K562 (cell line): ENCODE data around the gene SPINK5. TPM values are rescaled to one million over a fixed set of nuclear protein-coding genes. Genes with fewer than 3 reads are reported as not detected.

Experiments
- ATAC-seq: fragments of 200-7000 bp; cut with Tn5 transposase; 3 replicates; pipeline ENCODE4 v1.9.1; 2020; ENCODE audit warnings: moderate library complexity
- BruUV-seq: library from RNA; stranded (reverse); fragments of 400-500 nt; replicated peaks from 2 replicates; lab custom pipeline; 2021; lab: Mats Ljungman, UMichigan
- CTCF ChIA-PET: fragments of 300-600 bp; formaldehyde crosslinking; extraction: SDS; loops from one replicate; lab custom pipeline; 2021; ENCODE audit warnings: low intra/inter-chr PET ratio; lab: Yijun Ruan, JAX
- POLR2A ChIA-PET: fragments of 300-600, 350-650 bp; sonication (Branson Sonifier 250); formaldehyde crosslinking; extraction: SDS; loops from one replicate; lab custom pipeline; 2021; ENCODE audit warnings: antibody characterized with exemption, inconsistent platforms; lab: Yijun Ruan, JAX
- DNase-seq, 4 experiments: peaks; one replicate each; pipeline versions ENCODE4 v3.0.0 to v3.0.0-alpha.2; 2011 to 2018; ENCODE audit warnings: low spot score in 3 of 4, mixed read lengths in 3 of 4; ENCODE audit errors: extremely low read depth in 1 of 4
- FAIRE-seq: peaks from 2 replicates; lab custom pipeline; 2011; peaks lifted over from hg19 to GRCh38; lab: Jason Lieb, UNC
- H2AFZ ChIP-seq: 2 replicates; pipeline ENCODE4 v1.6.0; 2011; ENCODE audit warnings: low read depth, low read length, control low read depth, inconsistent platforms
- H3K27ac ChIP-seq: fragments of 200-600 bp; 3 replicates; pipeline ENCODE4 v1.8.0; 2011; ENCODE audit warnings: low read depth, mild to moderate bottlenecking, control low read depth, inconsistent platforms, low read length, moderate library complexity, mixed read lengths; ENCODE audit errors: extremely low read depth
- H3K27me3 ChIP-seq, 2 experiments: fragments of 300-600 bp in 1 of 2; 2 replicates in 1 of 2; 3 replicates in 1 of 2; pipeline versions ENCODE4 v1.6.0 to v1.8.0; 2011; ENCODE audit warnings: inconsistent platforms in 2 of 2, low read length in 2 of 2, mild to moderate bottlenecking in 1 of 2, mixed read lengths in 1 of 2, moderate library complexity in 1 of 2; ENCODE audit not compliant: control insufficient read depth in 2 of 2, insufficient read depth in 2 of 2
- H3K36me3 ChIP-seq: fragments of 300-600 bp; 3 replicates; pipeline ENCODE4 v1.8.0; 2011; ENCODE audit warnings: mild to moderate bottlenecking, low read length, inconsistent platforms; ENCODE audit not compliant: control insufficient read depth, insufficient read depth
- H3K4me1 ChIP-seq, 2 experiments: fragments of 200-600 bp in 1 of 2; replicated peaks in 1 of 2; 2 replicates in 1 of 2; 3 replicates in 1 of 2; pipeline versions ENCODE4 v1.5.1 to v1.8.0; 2011; ENCODE audit warnings: inconsistent platforms in 2 of 2, low read length in 2 of 2, mild to moderate bottlenecking in 1 of 2, mixed read lengths in 1 of 2, moderate library complexity in 1 of 2; ENCODE audit not compliant: control insufficient read depth in 2 of 2, insufficient read depth in 2 of 2
- H3K4me2 ChIP-seq: 2 replicates; pipeline ENCODE4 v1.6.1; 2011; ENCODE audit warnings: low read length, control low read depth, inconsistent platforms, mixed read lengths; ENCODE audit not compliant: insufficient read depth
- H3K4me3 ChIP-seq: fragments of 200-600 bp; sonication (generic), shearing (Covaris generic); 2 replicates; pipeline ENCODE4 v1.5.1; 2016; ENCODE audit warnings: control low read depth, inconsistent platforms
- H3K79me2 ChIP-seq: fragments of 200-600 bp; 3 replicates; pipeline ENCODE4 v1.8.0; 2011; ENCODE audit warnings: low read length, inconsistent platforms; ENCODE audit not compliant: control insufficient read depth, insufficient read depth
- H3K9ac ChIP-seq, 2 experiments: 2 replicates each; pipeline versions ENCODE4 v1.6.0 to v1.6.1; 2011; ENCODE audit warnings: low read depth in 2 of 2, low read length in 2 of 2, control low read depth in 1 of 2, inconsistent platforms in 1 of 2, mild to moderate bottlenecking in 1 of 2, mixed read lengths in 1 of 2; ENCODE audit not compliant: insufficient read depth in 1 of 2
- H3K9me1 ChIP-seq: one replicate; pipeline ENCODE4 v1.6.0; 2011; ENCODE audit warnings: inconsistent platforms, mild to moderate bottlenecking, low read length, moderate library complexity; ENCODE audit not compliant: control insufficient read depth, insufficient read depth
- H3K9me3 ChIP-seq: replicated peaks from 2 replicates; pipeline ENCODE4 v1.5.1; 2011; ENCODE audit warnings: low read depth, low read length, inconsistent platforms; ENCODE audit not compliant: control insufficient read depth, insufficient read depth
- H4K20me1 ChIP-seq: replicated peaks from 2 replicates; pipeline ENCODE4 v1.6.1; 2011; ENCODE audit warnings: low read length, inconsistent platforms, mixed read lengths; ENCODE audit not compliant: control insufficient read depth, insufficient read depth
- RB1 ChIP-seq: fragments of 450-650 bp; IDR thresholded peaks from 2 replicates; pipeline ENCODE4 v1.6.1; 2017; ENCODE audit warnings: low read depth, mild to moderate bottlenecking
- SAFB ChIP-seq: fragments of 200-400 bp; formaldehyde crosslinking; IDR thresholded peaks from 2 replicates; pipeline ENCODE4 v1.6.1; 2017; ENCODE audit warnings: low read depth, low read length, borderline replicate concordance
- WHSC1 ChIP-seq: IDR thresholded peaks from one replicate; pipeline ENCODE4 v1.6.1; 2012; ENCODE audit warnings: low read length, control low read depth, inconsistent platforms
- ZFP30 ChIP-seq: fragments of 250-450 bp; sonication (Bioruptor Pico); IDR thresholded peaks from 2 replicates; pipeline ENCODE4 v1.8.0; 2022; ENCODE audit warnings: moderate library complexity, mild to moderate bottlenecking, inconsistent platforms, borderline replicate concordance
- ZNF77 ChIP-seq: fragments of 250-450 bp; sonication (Bioruptor Pico); IDR thresholded peaks from 2 replicates; pipeline ENCODE4 v1.5.0; 2020
- WGBS: fragments of 100-300 bp; shearing (Covaris generic); methylation state at CpG from one replicate; pipeline ENCODE4 v1.1.6; 2016; ENCODE audit warnings: low coverage, mixed read lengths; ENCODE audit not compliant: insufficient coverage; ENCODE audit errors: missing lambda C conversion rate; 5-methylcytosine and 5-hydroxymethylcytosine counted together
- in situ Hi-C: fragments of 300-500 bp; cut with MboI; formaldehyde crosslinking; loops from 4 replicates; pipeline ENCODE4 v1.15.0; 2018; ENCODE audit warnings: inconsistent platforms, mixed read lengths
- intact Hi-C: fragments of 100-400 bp; cut with micrococcal nuclease; formaldehyde crosslinking; loops from 2 replicates; pipeline ENCODE4 v1.14.2; 2022
- polyA plus RNA-seq, 8 experiments: library from polyadenylated mRNA; depleted of rRNA in 4 of 8; stranded (reverse) in 5 of 8; unstranded in 3 of 8; fragments of >200 nt; fragmentation: Nextera tagmentation in 2 of 8; fragmentation: Illumina TruSeq in 1 of 8; extraction: Ambion mirVana in 2 of 8; extraction: Trizol in 1 of 8; gene quantifications; 2 replicates each; pipeline versions ENCODE4 v1.2.1 to v1.2.3, GENCODE V29; 2011 to 2014; ENCODE audit warnings: inconsistent platforms in 1 of 8, missing spikeins in 1 of 8
- total RNA-seq, 7 experiments: library from RNA; depleted of rRNA in 6 of 7; stranded (reverse); fragments of >200 nt in 6 of 7; fragmentation: Illumina TruSeq in 2 of 7; extraction: Trizol in 2 of 7; gene quantifications; 2 replicates each; pipeline versions ENCODE4 v1.2.1 to v1.2.3, GENCODE V29; 2011 to 2021; ENCODE audit warnings: low replicate concordance in 1 of 7
- TF ChIP-seq, protein P1 (sequence below), 2 experiments: IDR thresholded peaks; 2 replicates each; pipeline ENCODE4 v1.6.1; 2012; ENCODE audit warnings: improper control_type of control experiment in 2 of 2, low read depth in 2 of 2, low read length in 2 of 2, borderline replicate concordance in 1 of 2
- TF ChIP-seq, protein P2 (sequence below): fragments of 200-800 bp; sonication (Bioruptor generic); IDR thresholded peaks from 2 replicates; pipeline ENCODE4 v1.6.1; 2017; ENCODE audit warnings: missing genetic modification characterization, missing compliant biosample characterization

SPINK5 gene
- total and polyA plus RNA-seq, 9 of the 15 experiments (the other 6 are each of a cell fraction or from before 2014, with no cell fraction given): 0.07 to 0.68 (median 0.16) TPM; not detected in 1

DNA sequence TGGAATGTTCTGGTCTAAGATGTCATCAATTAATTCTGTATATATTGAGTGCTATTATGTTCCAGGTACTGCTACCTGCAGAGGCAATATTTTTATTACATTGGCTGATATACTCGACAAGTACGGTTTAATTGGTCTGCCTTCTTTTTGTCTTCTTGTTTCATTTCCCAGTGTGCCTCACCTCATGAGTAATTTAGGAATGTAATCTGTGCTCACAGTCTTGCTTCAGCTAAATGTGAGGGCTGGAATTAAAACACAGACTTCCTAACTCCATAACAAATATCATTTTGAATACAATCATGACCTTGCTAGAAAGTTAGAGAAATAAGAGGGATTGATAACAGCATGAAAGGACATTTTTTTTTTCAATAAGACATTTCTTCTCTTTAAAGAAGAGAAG lies 20.1 kb upstream of the SPINK5 start:
- TF ChIP-seq ZFP30 (CRISPR knock-in tag) (no peak), RB1 (no peak), WHSC1 (no peak), ZNF77 (CRISPR knock-in tag) (no peak), SAFB (no peak)
- TF ChIP-seq, protein P1, sequence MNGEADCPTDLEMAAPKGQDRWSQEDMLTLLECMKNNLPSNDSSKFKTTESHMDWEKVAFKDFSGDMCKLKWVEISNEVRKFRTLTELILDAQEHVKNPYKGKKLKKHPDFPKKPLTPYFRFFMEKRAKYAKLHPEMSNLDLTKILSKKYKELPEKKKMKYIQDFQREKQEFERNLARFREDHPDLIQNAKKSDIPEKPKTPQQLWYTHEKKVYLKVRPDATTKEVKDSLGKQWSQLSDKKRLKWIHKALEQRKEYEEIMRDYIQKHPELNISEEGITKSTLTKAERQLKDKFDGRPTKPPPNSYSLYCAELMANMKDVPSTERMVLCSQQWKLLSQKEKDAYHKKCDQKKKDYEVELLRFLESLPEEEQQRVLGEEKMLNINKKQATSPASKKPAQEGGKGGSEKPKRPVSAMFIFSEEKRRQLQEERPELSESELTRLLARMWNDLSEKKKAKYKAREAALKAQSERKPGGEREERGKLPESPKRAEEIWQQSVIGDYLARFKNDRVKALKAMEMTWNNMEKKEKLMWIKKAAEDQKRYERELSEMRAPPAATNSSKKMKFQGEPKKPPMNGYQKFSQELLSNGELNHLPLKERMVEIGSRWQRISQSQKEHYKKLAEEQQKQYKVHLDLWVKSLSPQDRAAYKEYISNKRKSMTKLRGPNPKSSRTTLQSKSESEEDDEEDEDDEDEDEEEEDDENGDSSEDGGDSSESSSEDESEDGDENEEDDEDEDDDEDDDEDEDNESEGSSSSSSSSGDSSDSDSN (IDR thresholded peaks at IDR 0.05; ENCODE audit: borderline replicate concordance in 1 of 2, low read depth in 2 of 2, low read length in 2 of 2): no peak
- TF ChIP-seq, protein P2, sequence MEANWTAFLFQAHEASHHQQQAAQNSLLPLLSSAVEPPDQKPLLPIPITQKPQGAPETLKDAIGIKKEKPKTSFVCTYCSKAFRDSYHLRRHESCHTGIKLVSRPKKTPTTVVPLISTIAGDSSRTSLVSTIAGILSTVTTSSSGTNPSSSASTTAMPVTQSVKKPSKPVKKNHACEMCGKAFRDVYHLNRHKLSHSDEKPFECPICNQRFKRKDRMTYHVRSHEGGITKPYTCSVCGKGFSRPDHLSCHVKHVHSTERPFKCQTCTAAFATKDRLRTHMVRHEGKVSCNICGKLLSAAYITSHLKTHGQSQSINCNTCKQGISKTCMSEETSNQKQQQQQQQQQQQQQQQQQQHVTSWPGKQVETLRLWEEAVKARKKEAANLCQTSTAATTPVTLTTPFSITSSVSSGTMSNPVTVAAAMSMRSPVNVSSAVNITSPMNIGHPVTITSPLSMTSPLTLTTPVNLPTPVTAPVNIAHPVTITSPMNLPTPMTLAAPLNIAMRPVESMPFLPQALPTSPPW (CRISPR knock-in tag): no peak
- TF ChIP-seq, all 486 proteins: peak for 0
- DNase-seq (no peak), FAIRE-seq (no peak), ATAC-seq (no peak)
- Histone ChIP-seq H3K27ac (no peak overlapping the region), H3K36me3 (no peaks in the 10 kb centered on the region), H3K4me2 (no peak overlapping the region), H4K20me1 (no peaks in the 10 kb centered on the region), H3K4me3 (no peak overlapping the region), H3K9me3 (no peaks in the 10 kb centered on the region), H3K27me3 (no peaks in the 10 kb centered on the region), H3K9ac (no peak overlapping the region), H3K9me1 (no peaks in the 10 kb centered on the region), H3K79me2 (no peaks in the 10 kb centered on the region), H2AFZ (no peak overlapping the region), H3K4me1 (no peaks in the 10 kb centered on the region)
- 0% methylated on average over 2 of the region's 2 CpGs for WGBS
- in situ Hi-C loops (no loop called here), intact Hi-C loops (no loop called here)
- ChIA-PET CTCF (no interaction called here), POLR2A (no interaction called here)
- no TSS peak for BruUV-seq
